A673 (cell line): ENCODE data around the gene JPH2.

Experiments
- EZH2 ChIP-seq: fragments of 200-600 bp; sonication (generic); IDR thresholded peaks from 2 replicates; pipeline ENCODE4 v1.6.1; 2017; ENCODE audit warnings: borderline replicate concordance, low read depth, mild to moderate bottlenecking, mixed read lengths, antibody characterized with exemption, low read length; ENCODE audit not compliant: poor library complexity, severe bottlenecking
- TF ChIP-seq, protein P1 (sequence below): fragments of 300-800, 200-600 bp; sonication (generic); conservative IDR thresholded peaks from 2 replicates; pipeline ENCODE4 v1.5.1; 2017; ENCODE audit warnings: low read depth, mild to moderate bottlenecking, antibody characterized with exemption, low read length, moderate library complexity, mixed read lengths

DNA sequence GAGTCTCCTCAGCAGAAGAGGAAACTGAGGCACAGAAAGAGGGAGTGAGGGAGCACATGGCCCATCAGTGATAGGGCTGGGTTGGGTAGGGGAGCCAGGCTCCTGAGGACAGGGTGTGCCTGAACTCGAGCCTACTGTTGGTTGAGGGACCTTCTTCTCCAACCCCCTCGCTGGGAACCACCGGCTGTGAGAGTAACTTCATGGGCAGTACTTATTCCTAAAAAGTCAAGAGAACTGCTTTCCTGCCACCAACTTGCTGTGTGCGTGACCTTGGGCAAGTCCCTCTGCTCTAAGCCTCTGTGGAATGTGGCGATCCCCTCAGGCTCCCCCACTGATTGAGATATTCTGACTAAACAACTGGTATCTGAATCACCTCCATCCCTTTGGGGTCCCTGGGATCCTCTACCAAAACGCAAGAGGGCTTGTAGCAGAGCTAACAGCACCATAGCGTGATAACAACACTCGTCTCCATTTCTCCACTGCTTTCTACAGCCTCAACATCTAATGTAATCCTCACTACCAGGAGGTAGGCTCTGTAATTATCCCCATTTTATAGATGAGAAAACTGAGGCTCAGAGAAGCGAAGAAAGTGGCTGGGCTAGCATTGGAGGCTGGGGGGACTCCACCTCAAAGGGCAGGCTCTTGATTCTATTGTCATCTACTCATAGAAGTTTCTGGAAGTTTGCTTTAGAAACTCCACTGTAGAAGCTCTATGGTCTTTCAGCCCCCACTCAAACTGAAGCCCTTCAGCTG lies 76.0 kb downstream of the JPH2 start:
- TF ChIP-seq, protein P1, sequence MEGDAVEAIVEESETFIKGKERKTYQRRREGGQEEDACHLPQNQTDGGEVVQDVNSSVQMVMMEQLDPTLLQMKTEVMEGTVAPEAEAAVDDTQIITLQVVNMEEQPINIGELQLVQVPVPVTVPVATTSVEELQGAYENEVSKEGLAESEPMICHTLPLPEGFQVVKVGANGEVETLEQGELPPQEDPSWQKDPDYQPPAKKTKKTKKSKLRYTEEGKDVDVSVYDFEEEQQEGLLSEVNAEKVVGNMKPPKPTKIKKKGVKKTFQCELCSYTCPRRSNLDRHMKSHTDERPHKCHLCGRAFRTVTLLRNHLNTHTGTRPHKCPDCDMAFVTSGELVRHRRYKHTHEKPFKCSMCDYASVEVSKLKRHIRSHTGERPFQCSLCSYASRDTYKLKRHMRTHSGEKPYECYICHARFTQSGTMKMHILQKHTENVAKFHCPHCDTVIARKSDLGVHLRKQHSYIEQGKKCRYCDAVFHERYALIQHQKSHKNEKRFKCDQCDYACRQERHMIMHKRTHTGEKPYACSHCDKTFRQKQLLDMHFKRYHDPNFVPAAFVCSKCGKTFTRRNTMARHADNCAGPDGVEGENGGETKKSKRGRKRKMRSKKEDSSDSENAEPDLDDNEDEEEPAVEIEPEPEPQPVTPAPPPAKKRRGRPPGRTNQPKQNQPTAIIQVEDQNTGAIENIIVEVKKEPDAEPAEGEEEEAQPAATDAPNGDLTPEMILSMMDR, result no peak
- TF ChIP-seq EZH2, result no peak
